ENCODE data around the gene IGFBPL1. TPM values are rescaled to one million over a fixed set of nuclear protein-coding genes. Genes with fewer than 3 reads are reported as not detected.

The IGFBPL1 gene
- total and polyA plus RNA-seq, 2 of the 13 experiments (the other 11 are each of a cell fraction or from before 2014, with no cell fraction given): 0.24 TPM; not detected in 1

- TF ChIP-seq ARID5B (CRISPR knock-in tag; IDR thresholded peaks at IDR 0.05) (no peak), ZNF558 (CRISPR knock-in tag; IDR thresholded peaks at IDR 0.05; ENCODE audit: borderline replicate concordance) (no peak), PRMT3 (CRISPR knock-in tag; IDR thresholded peaks at IDR 0.05; ENCODE audit: borderline replicate concordance, low read depth) (no peak), ISL2 (CRISPR knock-in tag; IDR thresholded peaks at IDR 0.05) (no peak), FUBP1 (CRISPR knock-in tag; IDR thresholded peaks at IDR 0.05; ENCODE audit: borderline replicate concordance) (no peak), JARID2 (CRISPR knock-in tag; IDR thresholded peaks at IDR 0.05; ENCODE audit: insufficient replicate concordance) (no peak), ELF1 (CRISPR knock-in tag; IDR thresholded peaks at IDR 0.05) (no peak), NR2F6 (IDR thresholded peaks at IDR 0.05) (peak; percentile 86), NR2F6 (CRISPR knock-in tag; IDR thresholded peaks at IDR 0.05) (peak; percentile 62), TFAP4 (IDR thresholded peaks at IDR 0.05; ENCODE audit: borderline replicate concordance, low read depth) (no peak), ZFP41 (CRISPR knock-in tag; IDR thresholded peaks at IDR 0.05; ENCODE audit: borderline replicate concordance) (no peak), YY1 (IDR thresholded peaks at IDR 0.05; ENCODE audit: insufficient read depth, insufficient replicate concordance, low read depth, low read length) (no peak), POLR2AphosphoS2 (IDR thresholded peaks at IDR 0.05; ENCODE audit: low read depth, low read length) (no peak), RARA (CRISPR knock-in tag; IDR thresholded peaks at IDR 0.05) (peak; percentile 77), STAT6 (CRISPR knock-in tag; IDR thresholded peaks at IDR 0.05; ENCODE audit: borderline replicate concordance) (no peak), KLF13 (CRISPR knock-in tag; IDR thresholded peaks at IDR 0.05) (no peak), KAT2B (IDR thresholded peaks at IDR 0.05; ENCODE audit: borderline replicate concordance, low read depth, low read length) (no peak), ZNF430 (CRISPR knock-in tag; IDR thresholded peaks at IDR 0.05) (no peak), RORA (CRISPR knock-in tag; IDR thresholded peaks at IDR 0.05) (no peak), NR2F1 (CRISPR knock-in tag; IDR thresholded peaks at IDR 0.05) (peak; percentile 24 to 63; a peak in 3 of 4 replicates)
Measured at GRCh38 chr9:38376021-38376670, 48.1 kb downstream of the IGFBPL1 start (continued).

All from HepG2 (cell line).